H9 (cell line): ENCODE data around the gene SIKE1. TPM values are rescaled to one million over a fixed set of nuclear protein-coding genes. Genes with fewer than 3 reads are reported as not detected.

Experiments used
- DNase-seq: peaks from one replicate; pipeline ENCODE4 v3.0.0-alpha.2; 2017
- H2AFZ ChIP-seq: one replicate; pipeline ENCODE4 v1.6.1; 2013; ENCODE audit warnings: mild to moderate bottlenecking, low read length, control low read depth, moderate library complexity
- H2AK5ac ChIP-seq: 2 replicates; pipeline ENCODE4 v1.6.1; 2013; ENCODE audit warnings: low read length, control low read depth, mixed read lengths; ENCODE audit not compliant: insufficient read length
- H2BK120ac ChIP-seq: one replicate; pipeline ENCODE4 v1.6.1; 2013; ENCODE audit warnings: low read depth, mild to moderate bottlenecking, low read length, control low read depth, inconsistent platforms; ENCODE audit not compliant: poor library complexity, severe bottlenecking
- H2BK12ac ChIP-seq: 2 replicates; pipeline ENCODE4 v1.6.1; 2013; ENCODE audit warnings: low read length, control low read depth, mixed read lengths, low read depth; ENCODE audit not compliant: insufficient read length
- H2BK15ac ChIP-seq: 2 replicates; pipeline ENCODE4 v1.6.1; 2013; ENCODE audit warnings: low read depth, low read length, control low read depth
- H2BK20ac ChIP-seq: one replicate; pipeline ENCODE4 v1.6.1; 2013; ENCODE audit warnings: low read depth, mild to moderate bottlenecking, low read length, control low read depth, inconsistent platforms; ENCODE audit not compliant: poor library complexity, severe bottlenecking
- H2BK5ac ChIP-seq: 2 replicates; pipeline ENCODE4 v1.6.1; 2013; ENCODE audit warnings: low read length, control low read depth, mixed read lengths; ENCODE audit not compliant: insufficient read length
- H3K14ac ChIP-seq: 2 replicates; pipeline ENCODE4 v1.6.1; 2013; ENCODE audit warnings: low read length, control low read depth; ENCODE audit not compliant: insufficient read depth
- H3K18ac ChIP-seq: 2 replicates; pipeline ENCODE4 v1.6.1; 2013; ENCODE audit warnings: low read depth, mild to moderate bottlenecking, mixed read lengths, low read length, control low read depth; ENCODE audit not compliant: insufficient read length
- H3K23ac ChIP-seq: 2 replicates; pipeline ENCODE4 v1.6.1; 2013; ENCODE audit warnings: low read length, control low read depth, mixed read lengths, low read depth; ENCODE audit not compliant: insufficient read length
- H3K23me2 ChIP-seq: 2 replicates; pipeline ENCODE4 v1.6.1; 2013; ENCODE audit warnings: low read depth, mild to moderate bottlenecking, mixed read lengths, low read length, control low read depth; ENCODE audit not compliant: insufficient read length, poor library complexity, severe bottlenecking
- H3K27ac ChIP-seq: 2 replicates; pipeline ENCODE4 v1.5.1; 2013; ENCODE audit warnings: low read length, control low read depth, mixed read lengths, low read depth; ENCODE audit not compliant: insufficient read length
- H3K27me3 ChIP-seq: 2 replicates; pipeline ENCODE4 v1.6.1; 2013; ENCODE audit warnings: low read length, control low read depth, inconsistent platforms; ENCODE audit not compliant: insufficient read depth
- H3K4ac ChIP-seq: 2 replicates; pipeline ENCODE4 v1.6.1; 2013; ENCODE audit warnings: low read depth, mild to moderate bottlenecking, control low read depth, inconsistent platforms, low read length, moderate library complexity
- H3K4me1 ChIP-seq: 2 replicates; pipeline ENCODE4 v1.6.1; 2013; ENCODE audit warnings: low read length, control low read depth, inconsistent platforms; ENCODE audit not compliant: insufficient read depth
- H3K4me2 ChIP-seq: 2 replicates; pipeline ENCODE4 v1.6.1; 2013; ENCODE audit warnings: low read length, control low read depth, mixed read lengths; ENCODE audit not compliant: insufficient read length, insufficient read depth
- H3K56ac ChIP-seq: 2 replicates; pipeline ENCODE4 v1.6.1; 2013; ENCODE audit warnings: low read depth, mild to moderate bottlenecking, mixed read lengths, low read length, control low read depth; ENCODE audit not compliant: insufficient read length
- H3K79me1 ChIP-seq: 2 replicates; pipeline ENCODE4 v1.6.1; 2013; ENCODE audit warnings: low read depth, mild to moderate bottlenecking, moderate library complexity, low read length, control low read depth, inconsistent platforms; ENCODE audit not compliant: insufficient read depth, poor library complexity, severe bottlenecking
- H3K79me2 ChIP-seq: 2 replicates; pipeline ENCODE4 v1.6.1; 2013; ENCODE audit warnings: low read length, control low read depth, inconsistent platforms; ENCODE audit not compliant: insufficient read depth
- H3K9ac ChIP-seq: 2 replicates; pipeline ENCODE4 v1.6.1; 2013; ENCODE audit warnings: low read length, control low read depth, mixed read lengths; ENCODE audit not compliant: insufficient read length; ENCODE audit errors: extremely low read depth
- H3K9me3 ChIP-seq: one replicate; pipeline ENCODE4 v1.6.1; 2013; ENCODE audit warnings: low read depth, low read length, inconsistent platforms; ENCODE audit not compliant: control insufficient read depth
- H3T11ph ChIP-seq: one replicate; pipeline ENCODE4 v1.6.1; 2013; ENCODE audit warnings: mild to moderate bottlenecking, low read length, control low read depth, inconsistent platforms
- H4K20me1 ChIP-seq: one replicate; pipeline ENCODE4 v1.6.1; 2013; ENCODE audit not compliant: control insufficient read depth, insufficient read length, insufficient read depth
- H4K5ac ChIP-seq: 2 replicates; pipeline ENCODE4 v1.6.1; 2013; ENCODE audit warnings: low read depth, mild to moderate bottlenecking, mixed read lengths, low read length, control low read depth; ENCODE audit not compliant: insufficient read length
- H4K8ac ChIP-seq: replicated peaks from 2 replicates; pipeline ENCODE4 v1.6.1; 2013; ENCODE audit warnings: low read length, control low read depth, mixed read lengths, low read depth; ENCODE audit not compliant: insufficient read length
- H4K91ac ChIP-seq: 2 replicates; pipeline ENCODE4 v1.6.1; 2013; ENCODE audit warnings: low read depth, mild to moderate bottlenecking, moderate library complexity, mixed read lengths, low read length, control low read depth; ENCODE audit not compliant: insufficient read length
- H3K27ac Mint-ChIP-seq, 3 experiments: 2 replicates in 2 of 3; 3 replicates in 1 of 3; pipeline ENCODE4 v1.8.0; 2020 to 2021; ENCODE audit warnings: mixed read lengths in 3 of 3, mild to moderate bottlenecking in 1 of 3, moderate library complexity in 1 of 3
- H3K27me3 Mint-ChIP-seq: 2 replicates; pipeline ENCODE4 v1.8.0; 2021; ENCODE audit warnings: low read depth, mild to moderate bottlenecking, moderate library complexity, mixed read lengths
- H3K36me3 Mint-ChIP-seq, 3 experiments: 2 replicates in 2 of 3; 3 replicates in 1 of 3; pipeline ENCODE4 v1.8.0; 2020 to 2021; ENCODE audit warnings: low read depth in 3 of 3, mixed read lengths in 3 of 3; ENCODE audit not compliant: insufficient read depth in 1 of 3
- H3K4me1 Mint-ChIP-seq, 2 experiments: 2 replicates each; pipeline ENCODE4 v1.8.0; 2020; ENCODE audit warnings: mixed read lengths in 2 of 2
- H3K4me3 Mint-ChIP-seq, 2 experiments: 2 replicates in 1 of 2; 3 replicates in 1 of 2; pipeline ENCODE4 v1.8.0; 2020 to 2021; ENCODE audit warnings: mild to moderate bottlenecking in 2 of 2, mixed read lengths in 2 of 2, moderate library complexity in 1 of 2
- H3K9me3 Mint-ChIP-seq, 2 experiments: 2 replicates in 1 of 2; 3 replicates in 1 of 2; pipeline ENCODE4 v1.8.0; 2020; ENCODE audit warnings: mild to moderate bottlenecking in 2 of 2, mixed read lengths in 2 of 2, moderate library complexity in 1 of 2
- WGBS: extraction: QIAGEN DNeasy Blood & Tissue Kit; methylation state at CpG from one replicate; pipeline ENCODE4 v1.1.7; 2013; ENCODE audit warnings: missing lambda C conversion rate, low lambda C conversion rate, mixed read lengths; ENCODE audit not compliant: insufficient read length; ENCODE audit errors: extremely low coverage; 5-methylcytosine and 5-hydroxymethylcytosine counted together
- total RNA-seq: library from RNA; stranded (reverse); gene quantifications from 2 replicates; pipeline ENCODE4 v1.2.1, GENCODE V29; 2021
- TF ChIP-seq, protein P1 (sequence below): fragments of 200-600 bp; sonication (generic); conservative IDR thresholded peaks from 3 replicates; pipeline ENCODE4 v1.8.0; 2021; ENCODE audit warnings: antibody characterized with exemption, mild to moderate bottlenecking

Gene SIKE1
- total RNA-seq, 1 experiment from 2014 or later = 75.3 TPM

DNA sequence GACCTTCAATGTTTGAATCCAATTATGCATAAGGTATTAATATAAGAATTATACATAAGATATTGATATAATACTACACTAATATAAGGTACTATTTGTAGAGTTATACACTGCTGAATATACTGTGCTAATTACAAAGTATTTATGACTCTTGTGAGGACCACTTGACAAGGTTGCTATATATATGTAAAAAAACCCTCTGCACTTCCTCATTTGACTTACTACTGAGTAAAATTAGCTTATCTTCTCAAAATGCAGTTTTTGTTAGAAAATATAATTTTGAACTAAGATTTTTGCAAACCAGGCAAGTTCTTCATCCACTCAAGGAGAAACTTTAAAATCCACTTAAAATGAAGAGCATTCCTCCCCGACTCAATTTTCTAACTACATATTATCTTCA is 8.5 kb downstream of the SIKE1 start:
- Histone ChIP-seq H2BK20ac (no peak overlapping the region), H4K5ac (no peak overlapping the region), H3K4me2 (no peak overlapping the region), H3K14ac (no peak overlapping the region), H3K79me2 (no peaks in the 10 kb centered on the region), H3K9ac (no peak overlapping the region), H3K4ac (no peak overlapping the region), H3K4me1 (no peaks in the 10 kb centered on the region), H2AK5ac (no peak overlapping the region), H3K9me3 (no peaks in the 10 kb centered on the region), H3K27me3 (no peaks in the 10 kb centered on the region), H3K23me2 (no peaks in the 10 kb centered on the region), H4K8ac (no peak overlapping the region), H3K79me1 (no peaks in the 10 kb centered on the region), H3K27ac (no peak overlapping the region), H3K23ac (no peak overlapping the region), H2BK120ac (no peak overlapping the region), H2BK15ac (no peak overlapping the region), H4K91ac (no peak overlapping the region), H3T11ph (no peak overlapping the region), H3K18ac (no peak overlapping the region), H2BK12ac (no peak overlapping the region), H3K56ac (no peak overlapping the region), H2BK5ac (no peak overlapping the region), H4K20me1 (no peaks in the 10 kb centered on the region), H2AFZ (no peak overlapping the region)
- peaks cover 9 to 39% (median 26%) of the 10 kb centered on the region in 3 experiments; a peak in 6 of 7 replicates for H3K36me3 Mint-ChIP-seq
- TF ChIP-seq, protein P1, sequence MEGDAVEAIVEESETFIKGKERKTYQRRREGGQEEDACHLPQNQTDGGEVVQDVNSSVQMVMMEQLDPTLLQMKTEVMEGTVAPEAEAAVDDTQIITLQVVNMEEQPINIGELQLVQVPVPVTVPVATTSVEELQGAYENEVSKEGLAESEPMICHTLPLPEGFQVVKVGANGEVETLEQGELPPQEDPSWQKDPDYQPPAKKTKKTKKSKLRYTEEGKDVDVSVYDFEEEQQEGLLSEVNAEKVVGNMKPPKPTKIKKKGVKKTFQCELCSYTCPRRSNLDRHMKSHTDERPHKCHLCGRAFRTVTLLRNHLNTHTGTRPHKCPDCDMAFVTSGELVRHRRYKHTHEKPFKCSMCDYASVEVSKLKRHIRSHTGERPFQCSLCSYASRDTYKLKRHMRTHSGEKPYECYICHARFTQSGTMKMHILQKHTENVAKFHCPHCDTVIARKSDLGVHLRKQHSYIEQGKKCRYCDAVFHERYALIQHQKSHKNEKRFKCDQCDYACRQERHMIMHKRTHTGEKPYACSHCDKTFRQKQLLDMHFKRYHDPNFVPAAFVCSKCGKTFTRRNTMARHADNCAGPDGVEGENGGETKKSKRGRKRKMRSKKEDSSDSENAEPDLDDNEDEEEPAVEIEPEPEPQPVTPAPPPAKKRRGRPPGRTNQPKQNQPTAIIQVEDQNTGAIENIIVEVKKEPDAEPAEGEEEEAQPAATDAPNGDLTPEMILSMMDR = no peak
- H3K4me3 Mint-ChIP-seq = no peak overlapping the region
- no peak overlapping the region for H3K27ac Mint-ChIP-seq
- H3K4me1 Mint-ChIP-seq = no peaks in the 10 kb centered on the region
- no peaks in the 10 kb centered on the region for H3K9me3 Mint-ChIP-seq
- WGBS = no CpG with 5 or more reads among the region's 1 CpG
- DNase-seq = no peak
- no peaks in the 10 kb centered on the region for H3K27me3 Mint-ChIP-seq
